Measurements from ENCODE around the gene C2orf78.

The C2orf78 gene

DNA sequence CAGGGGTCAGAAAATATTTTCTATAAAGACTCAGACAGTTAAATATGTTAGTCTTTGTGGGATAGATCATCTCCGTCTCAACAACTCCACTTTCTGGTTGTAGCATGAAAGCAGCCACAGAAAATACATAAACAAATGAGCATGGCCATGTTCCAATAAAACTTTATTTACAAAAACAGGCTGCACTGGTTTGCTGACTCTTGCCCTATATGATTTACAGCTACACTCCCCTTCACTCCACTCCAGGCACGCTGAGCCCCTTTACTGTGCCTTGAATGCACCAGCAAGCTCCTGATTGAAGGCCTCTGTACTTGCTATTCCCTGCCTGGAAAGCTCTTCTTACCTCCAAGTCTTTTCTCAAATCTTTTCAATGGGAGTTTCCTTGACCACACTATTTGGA, 39.0 kb downstream of the C2orf78 start:
- Histone ChIP-seq H3K27me3 (replicated peaks; ENCODE audit: control insufficient read depth, insufficient read depth, low read length, poor library complexity, severe bottlenecking) (no peaks in the 10 kb centered on the region), H3K4me1 (ENCODE audit: control insufficient read depth, insufficient read depth, low read length, poor library complexity, severe bottlenecking) (peaks cover 2% of the 10 kb centered on the region), H3K36me3 (ENCODE audit: control insufficient read depth, insufficient read depth, low read length) (no peaks in the 10 kb centered on the region), H3K4me3 (ENCODE audit: insufficient read depth, low read depth, low read length, poor library complexity, severe bottlenecking) (no peak overlapping the region), H3K9me3 (ENCODE audit: control insufficient read depth, low read length) (no peaks in the 10 kb centered on the region), H3K27ac (ENCODE audit: insufficient read depth, low read length, poor library complexity, severe bottlenecking) (no peak overlapping the region)
- DNase-seq: no peak

DNA sequence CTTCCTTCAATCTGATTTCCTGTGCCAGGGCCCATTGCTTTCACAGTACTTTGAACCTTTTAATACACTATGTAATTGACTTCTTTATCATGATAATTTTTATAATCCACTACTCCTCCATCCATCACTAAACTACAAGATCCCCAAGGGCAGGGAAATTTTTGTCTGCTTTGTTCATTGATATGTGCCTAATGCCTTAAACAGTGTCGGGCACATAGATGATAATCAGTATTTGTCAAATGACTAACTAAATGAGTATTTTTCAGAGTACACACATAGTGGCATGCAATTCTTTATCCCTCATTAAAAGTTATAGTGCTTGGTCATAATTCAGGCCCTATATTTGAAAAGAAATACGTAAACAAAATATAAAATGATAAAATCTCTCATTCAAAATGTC, 39.4 kb downstream of the C2orf78 start:
- no peaks in the 10 kb centered on the region for H3K9me3 ChIP-seq (ENCODE audit: control insufficient read depth, low read length)
- DNase-seq: no peak
- H3K4me1 ChIP-seq (ENCODE audit: control insufficient read depth, insufficient read depth, low read length, poor library complexity, severe bottlenecking): peaks cover 6% of the 10 kb centered on the region
- H3K27me3 ChIP-seq (replicated peaks; ENCODE audit: control insufficient read depth, insufficient read depth, low read length, poor library complexity, severe bottlenecking): no peaks in the 10 kb centered on the region
- no peak overlapping the region for H3K4me3 ChIP-seq (ENCODE audit: insufficient read depth, low read depth, low read length, poor library complexity, severe bottlenecking)
- no peak overlapping the region for H3K27ac ChIP-seq (ENCODE audit: insufficient read depth, low read length, poor library complexity, severe bottlenecking)
- no peaks in the 10 kb centered on the region for H3K36me3 ChIP-seq (ENCODE audit: control insufficient read depth, insufficient read depth, low read length)

DNA sequence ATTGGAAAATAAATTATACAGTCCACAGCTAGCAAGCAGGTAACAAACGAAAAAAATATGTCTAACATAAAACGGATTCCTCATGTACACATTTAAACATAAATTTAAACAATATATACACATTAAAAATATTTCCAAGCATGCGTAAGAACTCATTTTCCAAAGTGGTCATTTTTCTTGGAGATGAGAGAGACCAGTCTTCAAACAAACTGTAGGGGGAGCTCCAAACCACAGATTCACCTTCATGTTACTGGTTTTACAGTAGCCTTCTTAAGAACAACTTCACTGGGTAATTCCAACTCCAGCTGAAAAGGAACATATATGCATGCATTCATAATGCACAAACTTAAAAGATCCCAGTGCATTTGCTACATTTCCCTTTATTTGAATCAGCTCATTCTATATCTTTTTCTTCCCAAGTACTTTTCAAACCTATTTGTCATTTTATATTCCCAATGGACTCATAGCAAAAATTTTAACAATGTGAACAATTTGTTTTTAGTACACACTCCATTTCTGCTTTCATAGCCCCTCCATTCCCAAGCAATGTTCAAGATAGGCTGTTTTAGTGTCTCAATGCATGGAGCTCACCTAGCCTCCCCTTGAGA, 40.0 kb downstream of the C2orf78 start:
- peaks cover 6% of the 10 kb centered on the region for H3K4me1 ChIP-seq (ENCODE audit: control insufficient read depth, insufficient read depth, low read length, poor library complexity, severe bottlenecking)
- H3K36me3 ChIP-seq (ENCODE audit: control insufficient read depth, insufficient read depth, low read length): no peaks in the 10 kb centered on the region
- H3K27ac ChIP-seq (ENCODE audit: insufficient read depth, low read length, poor library complexity, severe bottlenecking): no peak overlapping the region
- peak in 1 of 3 donors; percentile 17 for DNase-seq
- H3K4me3 ChIP-seq (ENCODE audit: insufficient read depth, low read depth, low read length, poor library complexity, severe bottlenecking): no peak overlapping the region
- no peaks in the 10 kb centered on the region for H3K9me3 ChIP-seq (ENCODE audit: control insufficient read depth, low read length)
- no peaks in the 10 kb centered on the region for H3K27me3 ChIP-seq (replicated peaks; ENCODE audit: control insufficient read depth, insufficient read depth, low read length, poor library complexity, severe bottlenecking)

DNA sequence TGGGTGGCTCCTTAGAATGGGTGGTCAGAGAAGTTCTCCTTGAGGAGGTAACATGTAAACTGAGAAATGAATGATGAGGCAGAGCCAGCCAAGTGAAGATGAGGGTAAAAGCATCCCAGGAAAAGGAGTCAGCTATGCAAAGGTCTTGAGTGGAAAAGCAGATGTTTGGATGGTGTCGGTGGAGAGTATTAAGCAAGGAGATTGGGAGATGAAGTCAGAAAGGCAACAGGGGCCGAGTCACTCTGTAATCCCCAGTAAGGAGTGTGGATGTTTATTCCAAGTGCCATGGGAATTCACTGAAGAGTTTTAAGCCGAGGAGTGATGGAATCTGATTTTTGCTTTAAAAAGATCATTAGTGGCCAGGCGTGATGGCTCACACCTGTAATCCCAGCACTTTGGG, 41.4 kb downstream of the C2orf78 start:
- H3K4me1 ChIP-seq (ENCODE audit: control insufficient read depth, insufficient read depth, low read length, poor library complexity, severe bottlenecking): peaks cover 15% of the 10 kb centered on the region
- no peaks in the 10 kb centered on the region for H3K9me3 ChIP-seq (ENCODE audit: control insufficient read depth, low read length)
- DNase-seq: no peak
- H3K36me3 ChIP-seq (ENCODE audit: control insufficient read depth, insufficient read depth, low read length): no peaks in the 10 kb centered on the region
- H3K27me3 ChIP-seq (replicated peaks; ENCODE audit: control insufficient read depth, insufficient read depth, low read length, poor library complexity, severe bottlenecking): no peaks in the 10 kb centered on the region
- no peak overlapping the region for H3K4me3 ChIP-seq (ENCODE audit: insufficient read depth, low read depth, low read length, poor library complexity, severe bottlenecking)
- no peak overlapping the region for H3K27ac ChIP-seq (ENCODE audit: insufficient read depth, low read length, poor library complexity, severe bottlenecking)

DNA sequence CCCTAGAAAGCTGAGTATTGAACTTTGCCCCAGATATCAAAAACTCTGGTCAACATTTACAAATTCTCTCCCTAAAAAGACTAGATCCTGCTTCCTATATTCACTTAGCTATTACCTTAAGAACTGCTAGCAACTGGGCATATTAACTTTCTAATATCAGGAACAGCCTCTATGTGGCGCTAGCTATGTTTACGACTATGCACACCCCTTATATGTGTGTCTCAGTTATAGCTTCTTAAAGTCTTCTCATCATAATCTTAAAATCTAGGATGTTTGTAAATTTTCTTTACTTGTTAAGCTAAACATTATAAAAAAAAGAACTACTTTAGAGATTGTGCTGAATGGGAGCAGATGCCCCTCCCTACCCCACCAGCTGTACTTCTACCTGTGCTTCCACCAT, 43.0 kb downstream of the C2orf78 start:
- DNase-seq: no peak
- Histone ChIP-seq H3K9me3 (ENCODE audit: control insufficient read depth, low read length) (no peaks in the 10 kb centered on the region), H3K36me3 (ENCODE audit: control insufficient read depth, insufficient read depth, low read length) (no peaks in the 10 kb centered on the region), H3K4me3 (ENCODE audit: insufficient read depth, low read depth, low read length, poor library complexity, severe bottlenecking) (no peak overlapping the region), H3K27ac (ENCODE audit: insufficient read depth, low read length, poor library complexity, severe bottlenecking) (no peak overlapping the region), H3K27me3 (replicated peaks; ENCODE audit: control insufficient read depth, insufficient read depth, low read length, poor library complexity, severe bottlenecking) (no peaks in the 10 kb centered on the region), H3K4me1 (ENCODE audit: control insufficient read depth, insufficient read depth, low read length, poor library complexity, severe bottlenecking) (peaks cover 15% of the 10 kb centered on the region)

DNA sequence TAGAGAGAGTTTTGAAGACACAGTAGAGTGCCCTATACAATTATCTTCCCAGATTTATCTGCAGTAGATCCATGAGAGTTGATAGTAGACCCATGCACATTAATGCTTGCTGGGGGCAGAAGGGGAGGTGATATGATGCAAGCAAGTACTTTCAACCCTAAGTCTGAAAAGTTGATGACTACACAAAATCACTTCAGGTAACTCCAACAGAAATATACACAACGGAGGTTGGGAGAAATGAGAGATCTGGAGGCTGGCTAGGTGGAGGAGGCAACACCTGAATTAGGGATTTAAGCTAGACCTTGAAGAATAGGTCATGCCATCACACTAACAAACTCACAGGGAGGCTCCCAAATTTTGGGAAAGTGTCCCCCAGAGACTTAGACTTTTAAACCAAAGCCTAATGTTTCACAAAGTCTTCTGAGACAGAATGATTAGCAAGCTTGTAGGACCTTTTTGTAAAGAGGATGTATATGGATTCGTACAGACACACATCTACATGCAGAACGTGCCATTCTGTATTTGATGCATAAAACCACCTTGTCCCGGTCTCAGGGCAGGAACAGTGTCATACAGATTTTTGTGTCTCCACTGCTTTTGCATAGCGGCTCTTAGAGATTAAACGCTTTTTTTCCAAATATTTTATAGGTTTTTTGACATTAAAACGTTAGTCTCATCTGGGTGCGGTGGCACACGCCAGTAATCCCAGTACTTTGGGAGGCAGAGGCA, 43.8 kb downstream of the C2orf78 start:
- Histone ChIP-seq H3K27ac (ENCODE audit: insufficient read depth, low read length, poor library complexity, severe bottlenecking) (no peak overlapping the region), H3K36me3 (ENCODE audit: control insufficient read depth, insufficient read depth, low read length) (no peaks in the 10 kb centered on the region), H3K9me3 (ENCODE audit: control insufficient read depth, low read length) (no peaks in the 10 kb centered on the region), H3K27me3 (replicated peaks; ENCODE audit: control insufficient read depth, insufficient read depth, low read length, poor library complexity, severe bottlenecking) (no peaks in the 10 kb centered on the region), H3K4me3 (ENCODE audit: insufficient read depth, low read depth, low read length, poor library complexity, severe bottlenecking) (peak overlapping the region; percentile 70), H3K4me1 (ENCODE audit: control insufficient read depth, insufficient read depth, low read length, poor library complexity, severe bottlenecking) (peaks cover 15% of the 10 kb centered on the region)
- DNase-seq: no peak

DNA sequence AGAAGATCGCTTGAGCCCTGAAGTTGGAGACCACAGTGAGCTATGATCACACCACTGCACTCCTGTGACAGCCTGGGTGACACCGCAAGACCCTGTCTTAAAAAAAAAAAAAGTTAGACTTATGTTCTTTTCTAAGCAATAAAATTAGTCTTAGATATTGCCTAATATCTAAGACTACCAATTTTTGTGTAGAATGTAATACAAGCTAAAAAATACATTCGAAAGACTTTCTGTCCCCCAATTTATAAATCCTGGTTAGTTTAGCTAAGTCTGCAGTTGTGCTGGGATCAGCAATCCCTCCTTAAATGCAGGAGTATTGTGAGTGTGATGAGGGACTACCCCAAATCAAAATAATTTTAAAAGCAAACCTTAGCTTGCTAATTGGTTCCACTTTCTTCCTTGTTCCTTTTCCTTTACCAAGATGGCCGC, 44.4 kb downstream of the C2orf78 start:
- DNase-seq: no peak
- no peaks in the 10 kb centered on the region for H3K9me3 ChIP-seq (ENCODE audit: control insufficient read depth, low read length)
- no peaks in the 10 kb centered on the region for H3K36me3 ChIP-seq (ENCODE audit: control insufficient read depth, insufficient read depth, low read length)
- H3K4me3 ChIP-seq (ENCODE audit: insufficient read depth, low read depth, low read length, poor library complexity, severe bottlenecking): peak overlapping the region; percentile 70
- peaks cover 15% of the 10 kb centered on the region for H3K4me1 ChIP-seq (ENCODE audit: control insufficient read depth, insufficient read depth, low read length, poor library complexity, severe bottlenecking)
- no peaks in the 10 kb centered on the region for H3K27me3 ChIP-seq (replicated peaks; ENCODE audit: control insufficient read depth, insufficient read depth, low read length, poor library complexity, severe bottlenecking)
- H3K27ac ChIP-seq (ENCODE audit: insufficient read depth, low read length, poor library complexity, severe bottlenecking): peak overlapping the region; percentile 89

DNA sequence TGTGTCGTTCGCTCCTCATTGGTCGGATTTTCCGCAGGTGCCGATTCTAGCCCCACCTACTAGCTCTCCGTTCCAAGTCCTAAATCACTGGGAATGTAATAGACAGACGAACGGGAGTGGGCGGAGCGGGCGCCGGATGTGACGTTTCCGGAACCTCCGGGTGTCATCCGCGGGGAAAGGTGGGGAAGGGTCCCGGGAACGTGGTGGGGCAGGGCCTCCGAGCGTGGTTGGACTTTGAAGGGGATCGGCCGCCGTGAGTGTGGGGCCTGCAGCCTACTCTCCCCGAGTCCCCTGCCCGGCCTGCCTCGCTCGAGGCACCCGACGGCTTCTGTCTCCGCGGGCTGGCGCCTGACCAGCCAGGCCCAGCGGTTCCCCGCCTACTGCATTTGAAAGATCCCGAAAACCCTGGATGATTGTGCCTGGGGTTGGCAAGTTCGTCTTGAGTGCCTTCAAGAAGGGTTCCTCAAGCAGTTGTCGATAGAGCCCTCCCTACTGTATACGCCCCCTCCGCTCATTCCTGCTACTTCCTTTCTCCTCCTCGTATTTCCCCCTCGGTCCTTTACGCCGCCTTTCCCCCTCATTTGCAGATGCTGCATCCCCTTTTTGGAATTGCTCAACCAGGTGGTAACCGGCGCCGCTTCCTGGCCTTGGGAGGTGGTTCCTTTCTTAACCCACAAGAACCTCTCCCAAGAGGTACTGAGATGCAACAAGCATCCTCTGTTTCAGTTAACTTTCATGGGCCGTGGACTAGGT, 45.0 kb downstream of the C2orf78 start, which contains the start of gene STAMBP:
Gene STAMBP (plus strand): TSS at position 144 of the 753 bp plus-strand sequence. CDS start 1,896 bp downstream, outside the sequence.
- Histone ChIP-seq H3K27ac (ENCODE audit: insufficient read depth, low read length, poor library complexity, severe bottlenecking) (peak within 1 kb of the TSS; percentile 89), H3K4me1 (ENCODE audit: control insufficient read depth, insufficient read depth, low read length, poor library complexity, severe bottlenecking) (peaks cover 15% of the 10 kb centered on the region), H3K36me3 (ENCODE audit: control insufficient read depth, insufficient read depth, low read length) (no peaks in the 10 kb centered on the region), H3K27me3 (replicated peaks; ENCODE audit: control insufficient read depth, insufficient read depth, low read length, poor library complexity, severe bottlenecking) (no peaks in the 10 kb centered on the region), H3K9me3 (ENCODE audit: control insufficient read depth, low read length) (no peaks in the 10 kb centered on the region), H3K4me3 (ENCODE audit: insufficient read depth, low read depth, low read length, poor library complexity, severe bottlenecking) (peak within 1 kb of the TSS; percentile 70)
- peak; percentile 88 to 90 (median 88) for DNase-seq

DNA sequence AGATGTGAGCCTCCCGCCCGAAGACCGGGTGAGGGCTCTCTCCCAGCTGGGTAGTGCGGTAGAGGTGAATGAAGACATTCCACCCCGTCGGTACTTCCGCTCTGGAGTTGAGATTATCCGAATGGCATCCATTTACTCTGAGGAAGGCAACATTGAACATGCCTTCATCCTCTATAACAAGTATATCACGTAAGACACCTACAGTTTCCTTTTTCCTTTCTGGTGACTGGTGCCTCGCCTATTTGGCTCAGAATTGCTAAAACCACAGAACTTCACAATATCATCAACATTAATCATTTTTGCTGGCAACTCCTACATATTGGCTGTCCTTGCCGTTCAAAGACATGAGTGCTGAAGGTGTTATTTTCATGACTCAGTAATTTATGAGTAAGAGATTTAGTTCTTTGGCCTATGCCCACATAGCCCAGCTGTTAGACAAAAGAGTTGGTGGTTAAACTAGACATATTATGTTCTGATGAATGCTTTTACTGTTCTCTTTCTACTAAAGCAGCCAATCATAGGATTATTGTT, 47.0 kb downstream of the C2orf78 start:
- peaks cover 15% of the 10 kb centered on the region for H3K4me1 ChIP-seq (ENCODE audit: control insufficient read depth, insufficient read depth, low read length, poor library complexity, severe bottlenecking)
- H3K27ac ChIP-seq (ENCODE audit: insufficient read depth, low read length, poor library complexity, severe bottlenecking): peak overlapping the region; percentile 40
- H3K4me3 ChIP-seq (ENCODE audit: insufficient read depth, low read depth, low read length, poor library complexity, severe bottlenecking): no peak overlapping the region
- H3K36me3 ChIP-seq (ENCODE audit: control insufficient read depth, insufficient read depth, low read length): peaks cover 5% of the 10 kb centered on the region
- no peak for DNase-seq
- H3K9me3 ChIP-seq (ENCODE audit: control insufficient read depth, low read length): no peaks in the 10 kb centered on the region
- H3K27me3 ChIP-seq (replicated peaks; ENCODE audit: control insufficient read depth, insufficient read depth, low read length, poor library complexity, severe bottlenecking): no peaks in the 10 kb centered on the region

All from effector memory CD4-positive, alpha-beta T cell (primary cell).